Measurements from ENCODE around the gene GAP43.
"Not testable (repeated sequence)": the region's sequence is repeated elsewhere in the genome, so short reads cannot be mapped to it uniquely, and the experiment has no call there.

Gene GAP43

DNA sequence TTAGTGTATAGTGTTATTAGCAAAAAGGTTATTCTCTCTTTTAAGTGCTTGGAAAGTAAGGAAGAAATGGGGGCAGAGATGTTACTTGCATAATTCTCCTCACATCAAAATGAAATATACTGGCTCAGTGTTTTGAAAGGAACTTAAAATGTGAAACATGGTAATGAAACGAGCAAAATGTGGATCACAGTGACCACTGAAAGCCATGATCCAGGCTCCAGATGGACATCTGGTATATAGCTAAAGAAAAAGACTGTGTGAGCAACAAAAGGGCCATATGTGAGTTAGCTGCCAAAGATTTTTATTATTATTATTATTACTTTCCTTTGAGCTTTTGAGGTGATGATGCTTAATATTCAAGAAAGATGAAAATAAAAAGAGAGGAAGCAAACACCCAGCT lies 89.6 kb downstream of the GAP43 start:
- no peak overlapping the region for H3K4me3 ChIP-seq (ENCODE audit: low read depth, low read length)
- TF ChIP-seq, protein P1, sequence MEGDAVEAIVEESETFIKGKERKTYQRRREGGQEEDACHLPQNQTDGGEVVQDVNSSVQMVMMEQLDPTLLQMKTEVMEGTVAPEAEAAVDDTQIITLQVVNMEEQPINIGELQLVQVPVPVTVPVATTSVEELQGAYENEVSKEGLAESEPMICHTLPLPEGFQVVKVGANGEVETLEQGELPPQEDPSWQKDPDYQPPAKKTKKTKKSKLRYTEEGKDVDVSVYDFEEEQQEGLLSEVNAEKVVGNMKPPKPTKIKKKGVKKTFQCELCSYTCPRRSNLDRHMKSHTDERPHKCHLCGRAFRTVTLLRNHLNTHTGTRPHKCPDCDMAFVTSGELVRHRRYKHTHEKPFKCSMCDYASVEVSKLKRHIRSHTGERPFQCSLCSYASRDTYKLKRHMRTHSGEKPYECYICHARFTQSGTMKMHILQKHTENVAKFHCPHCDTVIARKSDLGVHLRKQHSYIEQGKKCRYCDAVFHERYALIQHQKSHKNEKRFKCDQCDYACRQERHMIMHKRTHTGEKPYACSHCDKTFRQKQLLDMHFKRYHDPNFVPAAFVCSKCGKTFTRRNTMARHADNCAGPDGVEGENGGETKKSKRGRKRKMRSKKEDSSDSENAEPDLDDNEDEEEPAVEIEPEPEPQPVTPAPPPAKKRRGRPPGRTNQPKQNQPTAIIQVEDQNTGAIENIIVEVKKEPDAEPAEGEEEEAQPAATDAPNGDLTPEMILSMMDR (IDR thresholded peaks at IDR 0.05; ENCODE audit: borderline replicate concordance, insufficient read depth, low read depth, low read length), result no peak

GRCh38 chr3:115713284-115713683 lies 90.0 kb downstream of the GAP43 start:
- TF ChIP-seq, protein P1 (IDR thresholded peaks at IDR 0.05; ENCODE audit: borderline replicate concordance, insufficient read depth, low read depth, low read length), result no peak

GRCh38 chr3:115715241-115715745 lies 92.0 kb downstream of the GAP43 start:
- H3K4me3 ChIP-seq (ENCODE audit: low read depth, low read length), result no peak overlapping the region
- TF ChIP-seq, protein P1 (IDR thresholded peaks at IDR 0.05; ENCODE audit: borderline replicate concordance, insufficient read depth, low read depth, low read length), result no peak

More at GRCh38 chr3:115713284-115713683, 90.0 kb downstream of the GAP43 start:
- no peak overlapping the region for H3K4me3 ChIP-seq (ENCODE audit: low read depth, low read length)

- TF ChIP-seq, protein P1 (IDR thresholded peaks at IDR 0.05; ENCODE audit: borderline replicate concordance, insufficient read depth, low read depth, low read length), result no peak
- H3K4me3 ChIP-seq (ENCODE audit: low read depth, low read length), result no peak overlapping the region
These were observed 97.7 kb downstream of the GAP43 start for GRCh38 chr3:115720983-115721382.

DNA sequence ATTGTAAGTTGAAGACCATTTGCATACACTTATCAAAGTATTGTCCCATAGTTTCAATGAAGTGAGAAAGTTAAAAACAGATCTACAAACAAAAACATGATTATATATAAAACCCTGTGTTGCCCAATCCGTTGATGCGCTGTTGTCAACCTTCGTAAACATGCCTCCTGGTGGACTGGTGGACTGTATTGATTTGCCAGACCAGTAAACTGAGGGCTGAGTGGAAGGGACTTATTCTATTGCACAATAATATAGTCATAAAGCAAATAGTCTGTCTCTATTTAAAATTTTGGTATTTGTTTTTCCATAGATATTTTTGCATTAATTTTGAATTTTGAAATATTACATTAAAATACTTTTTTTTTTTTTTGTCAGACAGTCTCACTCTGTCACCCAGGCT lies 102.5 kb downstream of the GAP43 start:
- H3K4me3 ChIP-seq (ENCODE audit: low read depth, low read length), result no peak overlapping the region
- TF ChIP-seq, protein P1 (IDR thresholded peaks at IDR 0.05; ENCODE audit: borderline replicate concordance, insufficient read depth, low read depth, low read length), result no peak

DNA sequence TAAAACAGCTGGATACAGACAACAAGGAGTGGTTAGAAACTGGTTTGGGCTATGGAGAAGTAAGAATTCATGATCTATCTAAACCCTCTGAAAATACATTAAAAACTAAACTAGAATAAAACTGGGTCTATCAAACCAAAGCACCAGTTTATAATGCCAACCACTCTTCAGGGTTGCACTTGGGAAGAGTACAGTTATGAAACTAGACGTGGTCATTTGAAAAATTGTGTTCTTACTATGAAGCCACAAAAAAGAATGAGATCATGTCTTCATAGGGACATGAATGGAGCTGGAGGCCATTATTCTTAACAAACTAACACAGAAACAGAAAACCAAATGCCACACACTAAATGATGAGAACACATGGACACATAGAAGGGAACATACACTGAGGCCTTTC lies 103.8 kb downstream of the GAP43 start:
- no peak overlapping the region for H3K4me3 ChIP-seq (ENCODE audit: low read depth, low read length)
- TF ChIP-seq, protein P1 (IDR thresholded peaks at IDR 0.05; ENCODE audit: borderline replicate concordance, insufficient read depth, low read depth, low read length), result no peak

DNA sequence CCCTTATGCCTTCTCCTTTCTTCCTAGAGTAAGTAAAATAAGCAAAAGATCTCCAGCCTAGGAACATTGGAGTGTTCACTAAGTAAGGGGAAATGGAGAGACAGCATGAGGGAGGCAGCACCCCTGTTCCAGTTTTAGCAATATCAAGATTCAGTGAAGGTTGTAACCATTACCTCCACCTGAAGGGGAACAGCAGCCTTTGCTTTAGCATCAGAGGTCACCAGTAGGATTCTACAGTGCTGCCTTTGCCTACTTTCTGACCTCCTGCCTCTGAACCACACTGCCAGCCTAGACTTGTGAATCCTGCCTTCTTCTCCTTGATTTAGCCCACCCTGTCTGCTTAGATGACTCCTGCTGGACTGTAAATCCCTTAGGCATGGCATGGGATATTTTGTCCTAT lies 104.7 kb downstream of the GAP43 start:
- TF ChIP-seq, protein P1 (IDR thresholded peaks at IDR 0.05; ENCODE audit: borderline replicate concordance, insufficient read depth, low read depth, low read length), result no peak
- H3K4me3 ChIP-seq (ENCODE audit: low read depth, low read length), result no peak overlapping the region

GRCh38 chr3:115736341-115736740 lies 113.0 kb downstream of the GAP43 start:
- H3K4me3 ChIP-seq (ENCODE audit: low read depth, low read length), result not testable (repeated sequence)

Measured in GM12875 (cell line).